Measurements from ENCODE around the gene NCR3LG1.

GRCh38 chr11:17395978-17396377 lies 44.4 kb downstream of the NCR3LG1 start:
- TF ChIP-seq POLR2A (IDR thresholded peaks at IDR 0.05; ENCODE audit: low read depth, low read length) (no peak), CTCF (IDR thresholded peaks at IDR 0.05; ENCODE audit: extremely low read depth in 1 of 2, insufficient read depth in 1 of 2, low read depth in 1 of 2, low read length in 2 of 2) (no peak)

Measured in endothelial cell of umbilical vein (primary cell).